Central memory CD8-positive, alpha-beta T cell (primary cell): Measurements from ENCODE around the gene PHB1.

ENCODE experiments used
- ATAC-seq: fragments of 150-1000 bp; cut with Tn5 transposase; replicated peaks from 2 replicates; pipeline ENCODE4 v1.10.0; 2022; ENCODE audit warnings: mild to moderate bottlenecking, moderate FRiP score, moderate number of reproducible peaks; ENCODE audit not compliant: poor library complexity, severe bottlenecking; ENCODE audit errors: extremely low read depth
- DNase-seq, 2 donors: peaks; one replicate each; pipeline ENCODE4 v3.0.0; 2021; ENCODE audit warnings: low spot score in 2 of 2
- H3K27ac Mint-ChIP-seq: one replicate; pipeline ENCODE4 v1.8.0; 2022; ENCODE audit warnings: low read depth, mild to moderate bottlenecking, moderate library complexity, mixed read lengths
- H3K27me3 Mint-ChIP-seq: one replicate; pipeline ENCODE4 v1.8.0; 2022; ENCODE audit warnings: mixed read lengths
- H3K36me3 Mint-ChIP-seq: one replicate; pipeline ENCODE4 v1.8.0; 2022; ENCODE audit warnings: mild to moderate bottlenecking, moderate library complexity, mixed read lengths; ENCODE audit not compliant: insufficient read depth
- H3K4me1 Mint-ChIP-seq: one replicate; pipeline ENCODE4 v1.8.0; 2022; ENCODE audit warnings: mixed read lengths
- H3K4me3 Mint-ChIP-seq: one replicate; pipeline ENCODE4 v1.8.0; 2022; ENCODE audit warnings: mild to moderate bottlenecking, moderate library complexity, mixed read lengths
- H3K9me3 Mint-ChIP-seq: one replicate; pipeline ENCODE4 v1.8.0; 2022; ENCODE audit warnings: mixed read lengths

PHB1 gene

GRCh38 chr17:49450181-49450580 is 35.5 kb upstream of the PHB1 start:
- H3K4me1 Mint-ChIP-seq, result no peaks in the 10 kb centered on the region
- H3K4me3 Mint-ChIP-seq, result no peak overlapping the region
- no peaks in the 10 kb centered on the region for H3K36me3 Mint-ChIP-seq
- no peak overlapping the region for H3K27ac Mint-ChIP-seq
- H3K27me3 Mint-ChIP-seq, result peaks cover 6% of the 10 kb centered on the region
- ATAC-seq (no peak), DNase-seq (no peak)
- H3K9me3 Mint-ChIP-seq, result no peaks in the 10 kb centered on the region

DNA sequence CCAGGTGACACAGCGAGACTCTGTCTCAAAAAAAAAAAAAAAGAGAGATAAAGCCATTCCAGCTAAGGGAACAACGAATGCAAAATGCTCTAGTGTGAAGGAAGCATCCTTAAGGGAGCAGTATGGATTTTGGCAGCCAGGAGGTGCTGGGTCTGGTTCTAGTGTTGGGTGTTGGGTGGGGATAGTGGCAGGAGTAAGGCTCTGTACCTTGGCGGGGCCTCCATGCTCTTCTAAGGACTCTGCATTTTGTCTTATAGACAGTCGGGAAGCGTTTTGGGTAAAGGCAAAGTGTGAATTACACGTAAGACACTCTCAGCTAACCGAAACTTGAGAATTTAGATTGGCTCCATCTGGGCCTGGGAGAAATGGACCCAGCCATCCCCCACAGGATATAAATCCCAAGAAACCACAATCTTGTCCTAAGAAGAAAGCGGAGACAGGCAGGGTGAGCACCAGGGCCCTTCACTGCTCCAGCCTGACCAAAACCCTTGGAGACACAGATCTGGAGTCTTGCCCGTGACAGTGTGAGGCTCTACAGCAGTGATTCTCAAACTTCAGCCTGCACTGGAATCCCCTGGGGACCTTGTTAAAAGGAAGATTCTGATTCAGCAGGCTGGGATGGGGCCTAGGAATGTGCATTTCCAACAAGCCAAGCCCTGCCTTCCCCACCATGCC is 33.1 kb upstream of the PHB1 start:
- H3K9me3 Mint-ChIP-seq, result no peaks in the 10 kb centered on the region
- no peak for DNase-seq
- ATAC-seq, result no peak
- H3K4me3 Mint-ChIP-seq, result no peak overlapping the region
- H3K36me3 Mint-ChIP-seq, result no peaks in the 10 kb centered on the region
- no peaks in the 10 kb centered on the region for H3K4me1 Mint-ChIP-seq
- H3K27me3 Mint-ChIP-seq, result peaks cover 18% of the 10 kb centered on the region
- H3K27ac Mint-ChIP-seq, result no peak overlapping the region

GRCh38 chr17:49445591-49445990 is 30.9 kb upstream of the PHB1 start:
- DNase-seq, result no peak
- Mint-ChIP-seq H3K36me3 (no peaks in the 10 kb centered on the region), H3K4me3 (no peak overlapping the region), H3K27me3 (peaks cover 40% of the 10 kb centered on the region), H3K27ac (no peak overlapping the region), H3K9me3 (no peaks in the 10 kb centered on the region), H3K4me1 (no peaks in the 10 kb centered on the region)
- no peak for ATAC-seq

DNA sequence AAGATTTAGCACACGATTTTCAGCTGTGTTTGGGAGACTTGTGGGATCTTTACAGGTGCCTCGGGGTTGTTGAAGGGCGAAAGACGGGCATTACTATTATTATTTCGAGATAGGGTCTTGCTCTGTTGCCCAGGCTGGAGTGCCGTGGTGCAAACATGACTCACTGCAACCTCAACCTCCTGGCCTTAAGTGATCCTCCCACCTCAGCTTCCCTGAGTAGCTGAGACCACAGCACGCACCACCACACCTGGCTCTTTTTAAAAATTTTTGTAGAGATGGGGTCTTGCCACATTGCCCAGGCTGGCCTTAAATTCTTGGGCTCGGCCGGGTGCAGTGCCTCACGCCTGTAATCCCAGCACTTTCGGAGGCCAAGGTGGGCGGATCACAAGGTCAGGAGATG is 29.7 kb upstream of the PHB1 start:
- Mint-ChIP-seq H3K4me3 (no peak overlapping the region), H3K36me3 (no peaks in the 10 kb centered on the region)

DNA sequence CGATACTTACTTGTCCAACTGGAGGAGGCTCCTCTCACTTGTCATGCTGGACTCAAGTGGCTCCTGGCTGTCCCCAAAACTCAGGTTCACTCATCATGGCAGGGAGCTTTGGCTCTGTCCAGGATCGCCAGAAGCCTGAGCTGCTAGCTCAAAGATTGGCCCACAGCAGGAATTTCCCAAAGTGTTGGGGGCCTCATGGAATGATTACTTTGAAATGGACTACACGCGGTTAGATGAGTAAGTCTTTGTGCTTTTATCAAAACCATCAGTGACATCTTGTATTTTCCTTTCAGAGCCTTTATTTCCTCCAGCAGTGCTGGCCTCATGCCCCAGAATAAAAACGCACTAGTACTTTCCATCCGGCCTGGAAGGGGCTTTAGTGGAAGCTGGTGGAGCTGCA is 29.2 kb upstream of the PHB1 start:
- ATAC-seq, result no peak
- H3K4me3 Mint-ChIP-seq, result no peak overlapping the region
- DNase-seq, result no peak
- H3K36me3 Mint-ChIP-seq, result no peaks in the 10 kb centered on the region
- no peak overlapping the region for H3K27ac Mint-ChIP-seq
- H3K4me1 Mint-ChIP-seq, result no peaks in the 10 kb centered on the region
- H3K27me3 Mint-ChIP-seq, result peaks cover 57% of the 10 kb centered on the region
- H3K9me3 Mint-ChIP-seq, result no peaks in the 10 kb centered on the region

More for the DNA sequence above, 29.7 kb upstream of the PHB1 start:
- Mint-ChIP-seq H3K27ac (no peak overlapping the region), H3K27me3 (peaks cover 52% of the 10 kb centered on the region), H3K4me1 (no peaks in the 10 kb centered on the region), H3K9me3 (no peaks in the 10 kb centered on the region)
- no peak for ATAC-seq
- no peak for DNase-seq

DNA sequence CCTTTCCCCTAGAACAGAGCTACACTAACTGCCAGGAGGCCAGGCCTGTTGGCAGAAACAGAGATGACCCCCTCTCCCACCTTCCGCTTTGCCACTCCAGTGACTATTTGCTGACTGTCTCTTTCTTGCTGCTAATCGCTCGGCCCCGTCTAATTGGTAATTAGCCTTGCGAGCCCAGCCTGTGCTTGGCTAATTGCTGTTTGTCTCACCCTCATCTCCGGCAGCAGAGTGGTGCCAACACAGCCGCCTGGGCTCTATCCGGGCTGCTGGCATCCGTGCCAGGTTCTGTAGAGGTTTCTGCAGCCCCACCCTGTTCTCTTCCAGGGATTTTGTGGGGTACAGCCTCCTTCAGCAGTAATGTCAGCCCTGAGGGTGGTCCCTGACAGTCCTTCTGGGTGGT is 27.4 kb upstream of the PHB1 start:
- no peak for ATAC-seq
- DNase-seq, result no peak
- Mint-ChIP-seq H3K27me3 (peaks cover 73% of the 10 kb centered on the region), H3K4me1 (no peaks in the 10 kb centered on the region), H3K4me3 (no peak overlapping the region), H3K27ac (no peak overlapping the region), H3K9me3 (no peaks in the 10 kb centered on the region), H3K36me3 (no peaks in the 10 kb centered on the region)

GRCh38 chr17:49441578-49441977 is 26.9 kb upstream of the PHB1 start:
- no peaks in the 10 kb centered on the region for H3K36me3 Mint-ChIP-seq
- no peak for ATAC-seq
- H3K27ac Mint-ChIP-seq, result no peak overlapping the region
- no peak for DNase-seq
- no peak overlapping the region for H3K4me3 Mint-ChIP-seq
- no peaks in the 10 kb centered on the region for H3K4me1 Mint-ChIP-seq
- H3K27me3 Mint-ChIP-seq, result peaks cover 77% of the 10 kb centered on the region
- H3K9me3 Mint-ChIP-seq, result no peaks in the 10 kb centered on the region

DNA sequence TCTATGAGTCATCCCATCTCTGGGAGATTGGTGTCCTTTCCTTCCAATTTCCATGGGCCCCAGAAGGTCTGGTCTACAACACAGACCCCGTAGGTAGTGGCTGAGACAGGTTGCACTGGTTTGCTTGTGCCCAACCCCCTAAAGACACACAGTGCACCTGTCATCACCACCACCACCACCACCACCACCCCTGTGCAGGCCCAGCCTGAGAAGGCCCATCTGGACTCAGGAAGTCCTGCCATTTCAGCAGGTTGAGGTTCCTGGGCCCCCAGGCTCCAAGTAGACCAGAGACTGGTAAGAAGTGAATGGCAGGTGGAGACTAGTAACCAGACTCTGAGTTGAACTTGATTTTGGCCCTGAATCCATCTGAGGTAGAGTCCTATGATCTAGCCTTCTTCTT is 25.9 kb upstream of the PHB1 start:
- Mint-ChIP-seq H3K4me3 (no peak overlapping the region), H3K9me3 (no peaks in the 10 kb centered on the region), H3K36me3 (no peaks in the 10 kb centered on the region), H3K27ac (no peak overlapping the region), H3K27me3 (peaks cover 82% of the 10 kb centered on the region), H3K4me1 (no peaks in the 10 kb centered on the region)
- DNase-seq, result no peak
- ATAC-seq, result no peak

DNA sequence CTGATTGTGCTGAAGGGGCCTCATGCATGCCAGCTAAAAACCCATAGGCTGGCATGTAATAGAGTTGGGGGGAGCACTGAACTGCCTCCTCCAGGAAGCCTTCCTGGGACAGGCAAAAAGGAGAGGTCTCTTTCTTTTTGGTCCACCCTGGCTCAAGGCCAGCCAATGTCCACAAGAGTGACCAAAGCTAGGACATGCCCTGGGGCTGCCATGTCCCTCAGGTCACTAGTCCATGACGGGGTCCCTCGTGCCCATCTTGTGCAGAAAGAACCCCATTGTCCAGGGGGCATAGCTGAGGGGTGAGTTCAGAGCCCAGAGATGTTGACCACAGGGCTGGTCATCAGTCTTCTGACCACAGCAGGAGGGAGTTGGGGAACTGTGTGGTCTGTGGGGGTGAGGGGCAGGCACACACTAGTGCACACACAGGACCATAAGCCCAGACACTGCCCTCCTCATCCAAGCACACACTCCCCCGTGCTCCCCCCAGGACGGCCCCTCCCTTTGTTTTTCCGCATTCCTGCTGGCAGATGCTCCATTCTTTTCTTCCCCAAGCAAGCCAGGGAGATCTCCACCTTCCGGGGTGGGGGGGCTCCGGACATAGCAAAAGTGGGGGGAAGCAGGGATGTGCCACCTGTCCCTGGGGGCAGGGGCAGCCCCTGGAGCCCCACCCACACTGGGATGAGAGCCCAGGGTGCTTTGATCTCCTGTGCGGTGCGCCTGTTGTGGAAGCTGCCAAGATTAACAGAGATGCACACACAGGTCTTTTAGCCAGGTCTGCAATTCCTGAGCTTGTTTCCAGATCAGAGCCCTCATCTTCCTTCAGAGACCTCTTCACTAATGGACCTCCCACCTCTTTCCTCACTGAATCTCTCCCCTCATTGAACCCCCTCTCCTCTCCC is 25.2 kb upstream of the PHB1 start:
- ATAC-seq, result no peak
- no peaks in the 10 kb centered on the region for H3K4me1 Mint-ChIP-seq
- peaks cover 82% of the 10 kb centered on the region for H3K27me3 Mint-ChIP-seq
- no peaks in the 10 kb centered on the region for H3K9me3 Mint-ChIP-seq
- no peak for DNase-seq
- no peaks in the 10 kb centered on the region for H3K36me3 Mint-ChIP-seq
- no peak overlapping the region for H3K4me3 Mint-ChIP-seq
- H3K27ac Mint-ChIP-seq, result no peak overlapping the region

GRCh38 chr17:49439305-49439672 is 24.6 kb upstream of the PHB1 start:
- H3K4me3 Mint-ChIP-seq, result no peak overlapping the region
- DNase-seq, result no peak
- no peak overlapping the region for H3K27ac Mint-ChIP-seq
- no peak for ATAC-seq
- no peaks in the 10 kb centered on the region for H3K36me3 Mint-ChIP-seq
- no peaks in the 10 kb centered on the region for H3K4me1 Mint-ChIP-seq
- H3K9me3 Mint-ChIP-seq, result no peaks in the 10 kb centered on the region
- peaks cover 82% of the 10 kb centered on the region for H3K27me3 Mint-ChIP-seq

- no peaks in the 10 kb centered on the region for H3K36me3 Mint-ChIP-seq
- ATAC-seq (no peak), DNase-seq (no peak)
- H3K27ac Mint-ChIP-seq, result no peak overlapping the region
- H3K27me3 Mint-ChIP-seq, result peaks cover 79% of the 10 kb centered on the region
- H3K4me3 Mint-ChIP-seq, result no peak overlapping the region
- H3K9me3 Mint-ChIP-seq, result no peaks in the 10 kb centered on the region
- H3K4me1 Mint-ChIP-seq, result no peaks in the 10 kb centered on the region
Observed at GRCh38 chr17:49438436-49439278, 24.0 kb upstream of the PHB1 start.

DNA sequence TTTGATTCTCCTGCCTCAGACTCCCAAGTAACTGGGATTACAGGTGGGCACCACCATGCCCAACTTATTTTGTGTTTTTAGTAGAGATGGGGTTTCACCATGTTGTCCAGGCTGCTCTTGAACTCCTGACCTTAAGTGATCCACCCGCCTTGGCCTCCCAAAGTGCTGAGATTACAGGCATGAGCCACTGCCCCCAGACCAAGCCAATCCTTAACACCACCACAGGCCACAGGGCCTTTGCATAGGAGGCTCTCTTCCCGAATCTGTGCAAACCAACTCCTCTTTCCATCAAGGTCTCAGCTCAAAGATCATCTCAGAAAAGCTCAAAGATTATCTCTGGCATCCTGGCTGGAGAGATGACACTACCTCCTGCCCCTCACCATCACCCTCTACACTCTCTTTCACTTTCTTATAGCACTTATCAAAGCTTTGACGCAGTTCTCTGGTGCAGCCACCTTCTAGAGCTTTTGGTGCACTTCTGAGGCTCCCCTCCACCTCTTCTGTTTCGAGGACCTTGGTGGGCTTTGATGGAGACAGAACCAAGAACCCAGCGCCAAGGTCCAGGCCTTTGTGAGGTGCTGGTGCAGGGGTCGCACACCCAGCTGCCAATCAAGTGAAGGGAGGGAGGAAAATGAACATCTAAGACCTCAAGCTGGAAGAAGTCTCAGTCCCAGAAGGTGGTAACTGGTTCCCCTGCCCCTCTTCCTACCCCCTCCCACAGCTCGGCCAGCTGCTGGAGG is 23.2 kb upstream of the PHB1 start:
- Mint-ChIP-seq H3K27ac (no peak overlapping the region), H3K4me3 (no peak overlapping the region), H3K4me1 (no peaks in the 10 kb centered on the region), H3K27me3 (peaks cover 71% of the 10 kb centered on the region), H3K9me3 (no peaks in the 10 kb centered on the region), H3K36me3 (no peaks in the 10 kb centered on the region)
- DNase-seq, result no peak
- ATAC-seq, result no peak
